Gastroesophageal sphincter (tissue), 4 donors: Measurements from ENCODE around the gene NKD1. TPM values are rescaled to one million over a fixed set of nuclear protein-coding genes. Genes with fewer than 3 reads are reported as not detected.

Experiments used
- ATAC-seq: fragments of 150-250 bp; one replicate; pipeline ENCODE4 v1.9.1; 2016; ENCODE audit warnings: mild to moderate bottlenecking, moderate library complexity
- H3K27ac ChIP-seq, 4 donors: fragments of 200-600 bp; sonication (generic) in 3 of 4; 1 replicate in 3 of 4; 2 replicates in 1 of 4; pipeline ENCODE4 v1.5.1; 2016 to 2019
- H3K27me3 ChIP-seq: fragments of 200-600 bp; sonication (generic); one replicate; pipeline ENCODE4 v1.5.1; 2019
- H3K36me3 ChIP-seq, 2 donors: fragments of 200-600 bp; sonication (generic); one replicate each; pipeline ENCODE4 v1.5.1; 2019; ENCODE audit warnings: control low read depth in 1 of 2
- H3K4me1 ChIP-seq, 3 donors: fragments of 200-600 bp; sonication (generic); 1 replicate in 2 of 3; 2 replicates in 1 of 3; pipeline ENCODE4 v1.5.1; 2016 to 2019; ENCODE audit warnings: control low read depth in 2 of 3
- H3K4me3 ChIP-seq, 2 donors: fragments of 200-600 bp; sonication (generic); one replicate each; pipeline ENCODE4 v1.5.1; 2019; ENCODE audit warnings: mild to moderate bottlenecking in 1 of 2, moderate library complexity in 1 of 2
- H3K9me3 ChIP-seq, 3 donors: fragments of 200-600 bp; sonication (generic); one replicate each; pipeline ENCODE4 v1.5.1; 2017 to 2019; ENCODE audit warnings: control low read depth in 2 of 3
- CTCF ChIP-seq, 4 experiments: fragments of 200-600 bp in 2 of 4; fragments of 450-650 bp in 2 of 4; sonication (generic) in 1 of 4; IDR thresholded peaks; one replicate each; pipeline ENCODE4 v1.5.1; 2017 to 2019; ENCODE audit warnings: antibody characterized with exemption in 4 of 4, mild to moderate bottlenecking in 2 of 4, moderate library complexity in 2 of 4
- EP300 ChIP-seq: sonication (generic); formaldehyde crosslinking; IDR thresholded peaks from one replicate; pipeline ENCODE4 v1.6.1; 2017; ENCODE audit warnings: antibody characterized with exemption, mild to moderate bottlenecking
- POLR2A ChIP-seq, 2 donors: fragments of 450-650 bp; IDR thresholded peaks; one replicate each; pipeline ENCODE4 v1.6.1; 2017; ENCODE audit warnings: antibody characterized with exemption in 2 of 2, mild to moderate bottlenecking in 2 of 2, moderate library complexity in 1 of 2
- POLR2AphosphoS5 ChIP-seq: sonication (generic); formaldehyde crosslinking; IDR thresholded peaks from one replicate; pipeline ENCODE4 v1.6.1; 2017; ENCODE audit warnings: antibody characterized with exemption
- WGBS, 2 donors: methylation state at CpG; one replicate each; pipeline ENCODE4 v1.1.5; 2018; ENCODE audit warnings: low coverage in 1 of 2; 5-methylcytosine and 5-hydroxymethylcytosine counted together
- total RNA-seq, 4 donors: library from RNA; depleted of rRNA; stranded (reverse); fragments of >200 nt; gene quantifications; one replicate each; pipeline ENCODE4 v1.1.0, GENCODE V29; 2016

Gene NKD1
- total RNA-seq, 4 donors from 2014 or later, result 27.7 to 69.2 (median 48.7) TPM

GRCh38 chr16:50632927-50633800 lies 85.0 kb downstream of the NKD1 start:
- ATAC-seq, result no peak
- 87 to 88% methylated on average over 3 to 5 of the region's 30 CpGs for WGBS, 2 donors
- no peaks in the 10 kb centered on the region for H3K27me3 ChIP-seq

GRCh38 chr16:50634090-50634489 lies 85.9 kb downstream of the NKD1 start:
- ATAC-seq, result no peak
- Histone ChIP-seq H3K36me3 (peaks cover 0 to 89% of the 10 kb centered on the region in 2 donors), H3K27me3 (no peaks in the 10 kb centered on the region), H3K4me1 (no peaks in the 10 kb centered on the region), H3K4me3 (no peak overlapping the region), H3K9me3 (no peaks in the 10 kb centered on the region), H3K27ac (no peak overlapping the region)
- WGBS, 2 donors, result 81 to 88% methylated on average over 4 to 7 of the region's 7 CpGs
- TF ChIP-seq POLR2A (IDR thresholded peaks at IDR 0.05) (no peak), CTCF (IDR thresholded peaks at IDR 0.05) (no peak), POLR2AphosphoS5 (no peak), EP300 (no peak)

More at GRCh38 chr16:50632927-50633800, 85.0 kb downstream of the NKD1 start:
- no peaks in the 10 kb centered on the region for H3K9me3 ChIP-seq
- TF ChIP-seq EP300, result no peak
- no peak for TF ChIP-seq POLR2AphosphoS5
- TF ChIP-seq POLR2A (IDR thresholded peaks at IDR 0.05), result no peak
- no peak for TF ChIP-seq CTCF (IDR thresholded peaks at IDR 0.05)
- peaks cover 0 to 80% of the 10 kb centered on the region in 2 donors for H3K36me3 ChIP-seq
- H3K4me1 ChIP-seq, result no peaks in the 10 kb centered on the region
- H3K27ac ChIP-seq, result no peak overlapping the region
- H3K4me3 ChIP-seq, result no peak overlapping the region

GRCh38 chr16:50634947-50635346 lies 86.8 kb downstream of the NKD1 start:
- no peak for TF ChIP-seq POLR2A (IDR thresholded peaks at IDR 0.05)
- no peaks in the 10 kb centered on the region for H3K27me3 ChIP-seq
- 80 to 100% methylated on average over 1 of the region's 1 CpG for WGBS, 2 donors
- H3K36me3 ChIP-seq, result peaks cover 0 to 87% of the 10 kb centered on the region in 2 donors
- no peaks in the 10 kb centered on the region for H3K9me3 ChIP-seq
- no peaks in the 10 kb centered on the region for H3K4me1 ChIP-seq
- no peak for ATAC-seq
- H3K4me3 ChIP-seq, result no peak overlapping the region
- H3K27ac ChIP-seq, result no peak overlapping the region

GRCh38 chr16:50635505-50636392 lies 87.6 kb downstream of the NKD1 start:
- Histone ChIP-seq H3K36me3 (peaks cover 0 to 84% of the 10 kb centered on the region in 2 donors), H3K9me3 (no peaks in the 10 kb centered on the region), H3K27ac (no peak overlapping the region), H3K27me3 (no peaks in the 10 kb centered on the region), H3K4me1 (no peaks in the 10 kb centered on the region), H3K4me3 (no peak overlapping the region)
- ATAC-seq, result no peak
- TF ChIP-seq EP300 (no peak), POLR2A (IDR thresholded peaks at IDR 0.05) (no peak), POLR2AphosphoS5 (no peak), CTCF (IDR thresholded peaks at IDR 0.05) (no peak)
- WGBS, 2 donors, result 58 to 61% methylated on average over 5 to 13 of the region's 17 CpGs

- WGBS, 2 donors, result 94 to 97% methylated on average over 5 to 9 of the region's 10 CpGs
- Histone ChIP-seq H3K4me1 (no peaks in the 10 kb centered on the region), H3K27ac (no peak overlapping the region), H3K36me3 (peaks cover 0 to 81% of the 10 kb centered on the region in 2 donors), H3K4me3 (no peak overlapping the region), H3K9me3 (no peaks in the 10 kb centered on the region), H3K27me3 (no peaks in the 10 kb centered on the region)
- TF ChIP-seq POLR2AphosphoS5, result no peak
- no peak for TF ChIP-seq EP300
- TF ChIP-seq POLR2A (IDR thresholded peaks at IDR 0.05), result no peak
- TF ChIP-seq CTCF (IDR thresholded peaks at IDR 0.05), result no peak
- no peak for ATAC-seq
These were observed 88.7 kb downstream of the NKD1 start for GRCh38 chr16:50636753-50637374.
